Colonic mucosa (tissue), 4 donors: Measurements from ENCODE around the gene ANKRD37. TPM values are rescaled to one million over a fixed set of nuclear protein-coding genes. Genes with fewer than 3 reads are reported as not detected.

Experiments used
- DNase-seq: peaks from one replicate; pipeline ENCODE4 v3.0.0-alpha.2; 2020
- H3K27ac ChIP-seq: fragments of 200-600 bp; one replicate; pipeline ENCODE4 v1.8.0; 2021
- H3K27me3 ChIP-seq: fragments of 200-600 bp; one replicate; pipeline ENCODE4 v1.8.0; 2021
- H3K36me3 ChIP-seq: fragments of 200-600 bp; one replicate; pipeline ENCODE4 v1.8.0; 2021
- H3K4me1 ChIP-seq: fragments of 200-600 bp; one replicate; pipeline ENCODE4 v1.8.0; 2021; ENCODE audit warnings: mild to moderate bottlenecking
- H3K4me3 ChIP-seq: fragments of 200-600 bp; one replicate; pipeline ENCODE4 v1.8.0; 2021
- H3K9ac ChIP-seq, 2 donors: one replicate each; pipeline ENCODE4 v1.7.0; 2013; ENCODE audit warnings: control low read depth in 2 of 2, low read depth in 2 of 2, low read length in 2 of 2
- H3K9me3 ChIP-seq: fragments of 200-600 bp; one replicate; pipeline ENCODE4 v1.8.0; 2021
- CTCF ChIP-seq: fragments of 200-600 bp; IDR thresholded peaks from one replicate; pipeline ENCODE4 v1.8.0; 2022; ENCODE audit warnings: antibody characterized with exemption, mild to moderate bottlenecking
- intact Hi-C: fragments of 100-400 bp; cut with DNase I; formaldehyde crosslinking; loops from one replicate; pipeline ENCODE4 v1.14.1; 2022
- total RNA-seq, 2 donors: library from RNA; stranded (reverse); fragmentation: NEBNext Ultra II Directional in 1 of 2; extraction: Animal tissue kit (Norgen Biotek cat#: 25700) in 1 of 2; gene quantifications; one replicate each; pipeline ENCODE4 v1.2.1, GENCODE V29; 2021
- donor health status: healthy.
- donor health status: DM: no; HTN: no; CAD: no.
- donor health status: DM: no; HTN: no; CAD: no.

Gene ANKRD37
- total RNA-seq, 2 donors from 2014 or later, result 12.7 to 17.3 TPM

- intact Hi-C loops, result no loop called here
- Histone ChIP-seq H3K9me3 (no peaks in the 10 kb centered on the region), H3K4me1 (no peaks in the 10 kb centered on the region), H3K9ac (no peak overlapping the region), H3K27me3 (no peaks in the 10 kb centered on the region), H3K27ac (no peak overlapping the region), H3K36me3 (peaks cover 6% of the 10 kb centered on the region), H3K4me3 (no peak overlapping the region)
- TF ChIP-seq CTCF, result no peak
- no peak for DNase-seq
Observed at GRCh38 chr4:185405296-185405999, 8.8 kb downstream of the ANKRD37 start.

- H3K27me3 ChIP-seq, result no peaks in the 10 kb centered on the region
- no peak overlapping the region for H3K4me3 ChIP-seq
- intact Hi-C loops, result no loop called here
- H3K4me1 ChIP-seq, result no peaks in the 10 kb centered on the region
- no peaks in the 10 kb centered on the region for H3K9me3 ChIP-seq
- no peak overlapping the region for H3K9ac ChIP-seq
- H3K27ac ChIP-seq, result no peak overlapping the region
- no peaks in the 10 kb centered on the region for H3K36me3 ChIP-seq
- no peak for TF ChIP-seq CTCF
- DNase-seq, result no peak
Observed at GRCh38 chr4:185408432-185408831, 11.8 kb downstream of the ANKRD37 start.

GRCh38 chr4:185411849-185412248 lies 15.2 kb downstream of the ANKRD37 start:
- Histone ChIP-seq H3K36me3 (no peaks in the 10 kb centered on the region), H3K9me3 (no peaks in the 10 kb centered on the region), H3K4me1 (no peaks in the 10 kb centered on the region), H3K4me3 (no peak overlapping the region), H3K27ac (no peak overlapping the region), H3K9ac (no peak overlapping the region), H3K27me3 (no peaks in the 10 kb centered on the region)
- no peak for DNase-seq
- TF ChIP-seq CTCF, result no peak
- intact Hi-C loops, result no loop called here

GRCh38 chr4:185412412-185412811 lies 15.8 kb downstream of the ANKRD37 start:
- no peaks in the 10 kb centered on the region for H3K4me1 ChIP-seq
- no peak overlapping the region for H3K4me3 ChIP-seq
- DNase-seq, result no peak
- no peak for TF ChIP-seq CTCF
- H3K9me3 ChIP-seq, result no peaks in the 10 kb centered on the region
- peak overlapping the region in 1 of 2 donors; percentile 5 for H3K9ac ChIP-seq
- intact Hi-C loops, result no loop called here
- no peaks in the 10 kb centered on the region for H3K36me3 ChIP-seq
- no peak overlapping the region for H3K27ac ChIP-seq
- no peaks in the 10 kb centered on the region for H3K27me3 ChIP-seq

- Histone ChIP-seq H3K27me3 (no peaks in the 10 kb centered on the region), H3K9me3 (no peaks in the 10 kb centered on the region), H3K4me3 (no peak overlapping the region), H3K4me1 (peaks cover 3% of the 10 kb centered on the region), H3K36me3 (no peaks in the 10 kb centered on the region), H3K9ac (no peak overlapping the region), H3K27ac (no peak overlapping the region)
- TF ChIP-seq CTCF, result no peak
- no peak for DNase-seq
- intact Hi-C loops, result no loop called here
Observed at GRCh38 chr4:185416955-185417354, 20.3 kb downstream of the ANKRD37 start.
